Esophagus squamous epithelium (tissue), 4 donors: Measurements from ENCODE around the gene CIRBP.

Experiments
- CTCF ChIP-seq, 6 experiments: fragments of 450-650 bp in 4 of 6; fragments of 200-600 bp in 2 of 6; sonication (generic) in 2 of 6; IDR thresholded peaks; one replicate each; pipeline ENCODE4 v1.5.1; 2016 to 2019; ENCODE audit warnings: antibody characterized with exemption in 6 of 6, mild to moderate bottlenecking in 4 of 6, moderate library complexity in 4 of 6
- POLR2A ChIP-seq, 4 donors: fragments of 450-650 bp; IDR thresholded peaks; one replicate each; pipeline ENCODE4 v1.6.1; 2017; ENCODE audit warnings: antibody characterized with exemption in 4 of 4, mild to moderate bottlenecking in 4 of 4, moderate library complexity in 3 of 4

- no peak for TF ChIP-seq CTCF (IDR thresholded peaks at IDR 0.05)
- no peak for TF ChIP-seq POLR2A (IDR thresholded peaks at IDR 0.05)
Measured at GRCh38 chr19:1281569-1282287, 12.6 kb downstream of the CIRBP start.
